Uterus (tissue), 2 donors: ENCODE results near the gene GALNT7.

Experiments
- POLR2A ChIP-seq, 2 donors: fragments of 450-650 bp; IDR thresholded peaks; one replicate each; pipeline ENCODE4 v1.6.1; 2016; ENCODE audit warnings: antibody characterized with exemption in 2 of 2, mild to moderate bottlenecking in 1 of 2, moderate library complexity in 1 of 2
- TF ChIP-seq, protein P1 (sequence below), 4 experiments: fragments of 200-600 bp in 2 of 4; fragments of 450-650 bp in 2 of 4; sonication (generic) in 2 of 4; IDR thresholded peaks; one replicate each; pipeline ENCODE4 v1.5.1; 2016 to 2019; ENCODE audit warnings: antibody characterized with exemption in 4 of 4, mild to moderate bottlenecking in 2 of 4, moderate library complexity in 1 of 4

DNA sequence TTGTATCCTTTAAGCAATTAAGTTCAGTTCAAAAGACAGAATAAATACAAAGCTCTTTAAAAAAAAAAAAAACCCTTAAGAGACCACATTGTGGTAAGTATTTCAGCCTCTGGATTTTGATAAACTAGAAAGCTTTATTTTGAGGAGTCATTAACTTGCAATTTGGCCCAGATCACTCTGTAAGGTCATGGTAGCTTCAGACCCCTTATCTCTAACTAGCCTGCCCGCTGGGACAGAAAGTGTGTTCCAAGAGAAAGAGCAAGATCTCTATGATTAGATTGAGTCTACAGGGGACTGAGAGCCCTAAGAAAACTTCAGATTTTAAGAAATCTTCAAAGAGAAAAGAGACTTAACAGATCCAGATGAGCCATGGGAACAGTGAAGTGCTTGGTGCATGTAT, 45.6 kb downstream of the GALNT7 start:
- no peak for TF ChIP-seq POLR2A (IDR thresholded peaks at IDR 0.05)
- TF ChIP-seq, protein P1, sequence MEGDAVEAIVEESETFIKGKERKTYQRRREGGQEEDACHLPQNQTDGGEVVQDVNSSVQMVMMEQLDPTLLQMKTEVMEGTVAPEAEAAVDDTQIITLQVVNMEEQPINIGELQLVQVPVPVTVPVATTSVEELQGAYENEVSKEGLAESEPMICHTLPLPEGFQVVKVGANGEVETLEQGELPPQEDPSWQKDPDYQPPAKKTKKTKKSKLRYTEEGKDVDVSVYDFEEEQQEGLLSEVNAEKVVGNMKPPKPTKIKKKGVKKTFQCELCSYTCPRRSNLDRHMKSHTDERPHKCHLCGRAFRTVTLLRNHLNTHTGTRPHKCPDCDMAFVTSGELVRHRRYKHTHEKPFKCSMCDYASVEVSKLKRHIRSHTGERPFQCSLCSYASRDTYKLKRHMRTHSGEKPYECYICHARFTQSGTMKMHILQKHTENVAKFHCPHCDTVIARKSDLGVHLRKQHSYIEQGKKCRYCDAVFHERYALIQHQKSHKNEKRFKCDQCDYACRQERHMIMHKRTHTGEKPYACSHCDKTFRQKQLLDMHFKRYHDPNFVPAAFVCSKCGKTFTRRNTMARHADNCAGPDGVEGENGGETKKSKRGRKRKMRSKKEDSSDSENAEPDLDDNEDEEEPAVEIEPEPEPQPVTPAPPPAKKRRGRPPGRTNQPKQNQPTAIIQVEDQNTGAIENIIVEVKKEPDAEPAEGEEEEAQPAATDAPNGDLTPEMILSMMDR (IDR thresholded peaks at IDR 0.05): no peak
